DOHH2 (cell line): ENCODE data around the gene INPP4A.
A peak's percentile ranks its signal among the peaks of the same experiment; 100 is the strongest.

Experiments used
- H3F3A ChIP-seq: fragments of 200-600 bp; sonication (generic), shearing (Covaris generic); 2 replicates; pipeline ENCODE4 v1.6.0; 2016; ENCODE audit warnings: antibody characterized with exemption, mild to moderate bottlenecking; ENCODE audit not compliant: control insufficient read depth, insufficient read depth
- H3K27ac ChIP-seq: fragments of 200-600 bp; sonication (generic); 2 replicates; pipeline ENCODE4 v1.5.1; 2014; ENCODE audit warnings: low read depth, mild to moderate bottlenecking, low read length, moderate library complexity
- H3K27me3 ChIP-seq: fragments of 200-600 bp; sonication (generic); 2 replicates; pipeline ENCODE4 v1.6.1; 2014; ENCODE audit warnings: mild to moderate bottlenecking, low read length, mixed read lengths; ENCODE audit not compliant: control insufficient read depth
- H3K36me3 ChIP-seq: fragments of 200-600 bp; sonication (generic); 2 replicates; pipeline ENCODE4 v1.6.1; 2014; ENCODE audit warnings: mild to moderate bottlenecking, low read length, moderate library complexity, mixed read lengths; ENCODE audit not compliant: control insufficient read depth
- H3K4me1 ChIP-seq: fragments of 200-600 bp; sonication (generic); 2 replicates; pipeline ENCODE4 v1.6.1; 2014; ENCODE audit warnings: mild to moderate bottlenecking, low read length, mixed read lengths; ENCODE audit not compliant: control insufficient read depth
- H3K4me2 ChIP-seq: fragments of 200-600 bp; sonication (generic); 2 replicates; pipeline ENCODE4 v1.6.0; 2014; ENCODE audit warnings: mild to moderate bottlenecking, low read length, moderate library complexity
- H3K4me3 ChIP-seq: fragments of 200-600 bp; sonication (generic); 2 replicates; pipeline ENCODE4 v1.5.1; 2014; ENCODE audit warnings: mild to moderate bottlenecking, low read length, mixed read lengths
- H3K79me2 ChIP-seq: fragments of 200-600 bp; sonication (generic); 2 replicates; pipeline ENCODE4 v1.6.1; 2014; ENCODE audit warnings: mild to moderate bottlenecking, low read length, mixed read lengths; ENCODE audit not compliant: control insufficient read depth
- H3K9me2 ChIP-seq: fragments of 200-600 bp; sonication (generic); replicated peaks from 2 replicates; pipeline ENCODE4 v1.6.1; 2014; ENCODE audit warnings: mild to moderate bottlenecking, low read length, mixed read lengths; ENCODE audit not compliant: control insufficient read depth
- H3K9me3 ChIP-seq: fragments of 200-600 bp; sonication (generic); 2 replicates; pipeline ENCODE4 v1.6.1; 2014; ENCODE audit warnings: antibody characterized with exemption, low read length, mixed read lengths; ENCODE audit not compliant: control insufficient read depth, insufficient read depth
- H4K20me1 ChIP-seq: fragments of 200-600 bp; sonication (generic); 2 replicates; pipeline ENCODE4 v1.6.0; 2014; ENCODE audit warnings: low read depth, mild to moderate bottlenecking, antibody characterized with exemption, low read length, moderate library complexity; ENCODE audit not compliant: control insufficient read depth, insufficient read depth
- CTCF ChIP-seq: fragments of 200-600 bp; sonication (generic); IDR thresholded peaks from one replicate; pipeline ENCODE4 v1.5.1; 2014; ENCODE audit warnings: antibody characterized with exemption, mild to moderate bottlenecking, low read depth, low read length; ENCODE audit not compliant: poor library complexity, severe bottlenecking
- EZH2phosphoT487 ChIP-seq: fragments of 200-600 bp; sonication (generic); IDR thresholded peaks from 2 replicates; pipeline ENCODE4 v1.6.1; 2017; ENCODE audit warnings: borderline replicate concordance, mild to moderate bottlenecking, antibody characterized with exemption, low read length, moderate library complexity, mixed read lengths

INPP4A gene

DNA sequence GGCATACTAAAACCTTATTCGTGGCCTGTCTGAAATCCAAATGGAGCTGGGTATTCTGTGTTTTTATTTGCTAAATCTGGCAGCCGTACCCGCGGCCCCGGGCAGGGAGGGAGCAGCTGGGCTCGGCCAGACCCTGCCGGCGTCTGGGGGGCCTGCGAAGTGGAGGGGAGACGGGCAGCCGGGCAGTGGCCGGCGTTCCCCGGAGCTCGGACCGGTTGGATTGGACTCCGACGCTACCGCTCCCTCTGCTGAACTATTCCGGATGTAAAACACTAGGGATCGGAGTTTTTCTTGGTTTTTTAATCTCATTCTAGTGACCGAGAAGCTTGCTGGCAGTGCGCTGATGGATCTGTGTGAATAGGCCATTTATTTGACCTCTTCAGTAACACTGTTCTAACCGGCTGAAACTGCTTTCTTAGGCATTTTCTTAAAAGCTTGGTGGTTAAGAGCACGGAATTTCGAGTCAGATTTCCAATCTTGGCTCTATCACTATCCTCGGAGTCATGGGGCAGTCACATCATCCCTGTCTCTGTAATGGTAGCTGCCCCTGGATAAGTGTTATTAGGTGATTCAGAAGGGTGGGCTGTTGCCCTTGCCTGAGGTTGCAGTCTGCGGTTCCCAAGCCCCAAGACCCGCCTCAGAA lies 164.4 kb downstream of the INPP4A start:
- Histone ChIP-seq H3K27me3 (no peaks in the 10 kb centered on the region), H3K9me2 (no peaks in the 10 kb centered on the region), H4K20me1 (no peaks in the 10 kb centered on the region), H3K4me2 (peak overlapping the region; percentile 91), H3K36me3 (peaks cover 55% of the 10 kb centered on the region), H3K9me3 (no peaks in the 10 kb centered on the region), H3K4me3 (peak overlapping the region; percentile 82), H3K27ac (peak overlapping the region; percentile 64), H3F3A (no peaks in the 10 kb centered on the region), H3K4me1 (peaks cover 33% of the 10 kb centered on the region), H3K79me2 (peaks cover 65% of the 10 kb centered on the region)
- TF ChIP-seq EZH2phosphoT487 (no peak), CTCF (no peak)

- H3F3A ChIP-seq: peaks cover 2% of the 10 kb centered on the region
- no peak overlapping the region for H3K4me2 ChIP-seq
- H4K20me1 ChIP-seq: no peaks in the 10 kb centered on the region
- H3K79me2 ChIP-seq: peaks cover 20% of the 10 kb centered on the region
- H3K27ac ChIP-seq: no peak overlapping the region
- H3K36me3 ChIP-seq: peaks cover 81% of the 10 kb centered on the region
- H3K27me3 ChIP-seq: no peaks in the 10 kb centered on the region
- no peaks in the 10 kb centered on the region for H3K9me2 ChIP-seq
- TF ChIP-seq EZH2phosphoT487 (no peak), CTCF (no peak)
- H3K4me3 ChIP-seq: no peak overlapping the region
- peaks cover 19% of the 10 kb centered on the region for H3K4me1 ChIP-seq
- H3K9me3 ChIP-seq: no peaks in the 10 kb centered on the region
Observed at GRCh38 chr2:98614024-98614739, 169.5 kb downstream of the INPP4A start.

- Histone ChIP-seq H3K4me1 (peaks cover 6% of the 10 kb centered on the region), H3K4me3 (no peak overlapping the region), H3K4me2 (no peak overlapping the region), H3K27me3 (no peaks in the 10 kb centered on the region), H3K27ac (no peak overlapping the region), H3K79me2 (peaks cover 7% of the 10 kb centered on the region), H3K9me2 (no peaks in the 10 kb centered on the region), H3F3A (peaks cover 6% of the 10 kb centered on the region), H4K20me1 (no peaks in the 10 kb centered on the region), H3K9me3 (no peaks in the 10 kb centered on the region), H3K36me3 (peaks cover 68% of the 10 kb centered on the region)
- no peak for TF ChIP-seq EZH2phosphoT487
- no peak for TF ChIP-seq CTCF
Observed at GRCh38 chr2:98615481-98615880, 170.8 kb downstream of the INPP4A start.
